Uterus (tissue), 2 donors: ENCODE measurements around the gene ATF6.

Source experiments
- CTCF ChIP-seq, 4 experiments: fragments of 200-600 bp in 2 of 4; fragments of 450-650 bp in 2 of 4; sonication (generic) in 2 of 4; IDR thresholded peaks; one replicate each; pipeline ENCODE4 v1.5.1; 2016 to 2019; ENCODE audit warnings: antibody characterized with exemption in 4 of 4, mild to moderate bottlenecking in 2 of 4, moderate library complexity in 1 of 4
- POLR2A ChIP-seq, 2 donors: fragments of 450-650 bp; IDR thresholded peaks; one replicate each; pipeline ENCODE4 v1.6.1; 2016; ENCODE audit warnings: antibody characterized with exemption in 2 of 2, mild to moderate bottlenecking in 1 of 2, moderate library complexity in 1 of 2

- TF ChIP-seq CTCF (IDR thresholded peaks at IDR 0.05) (no peak), POLR2A (IDR thresholded peaks at IDR 0.05) (no peak)
Measured at GRCh38 chr1:161886589-161886988, 120.5 kb downstream of the ATF6 start.
